Upper lobe of left lung (tissue), 6 donors: ENCODE measurements around the gene XPC. TPM values are rescaled to one million over a fixed set of nuclear protein-coding genes. Genes with fewer than 3 reads are reported as not detected.

ENCODE experiments used
- ATAC-seq, 2 donors: fragments of 200-7000 bp; cut with Tn5 transposase; one replicate each; pipeline ENCODE4 v1.9.1; 2022; ENCODE audit warnings: mild to moderate bottlenecking in 2 of 2, moderate library complexity in 2 of 2; ENCODE audit not compliant: low FRiP score in 2 of 2
- DNase-seq, 2 donors: peaks; one replicate each; pipeline ENCODE4 v3.0.0-alpha.2; 2019 to 2020
- H3K27ac ChIP-seq, 4 donors: fragments of 200-600 bp; sonication (generic); one replicate each; pipeline ENCODE4 v1.5.1; 2016 to 2019
- H3K27me3 ChIP-seq, 4 donors: fragments of 200-600 bp; sonication (generic); one replicate each; pipeline ENCODE4 v1.5.1; 2017 to 2019
- H3K36me3 ChIP-seq, 4 donors: fragments of 200-600 bp; sonication (generic); one replicate each; pipeline ENCODE4 v1.5.1; 2016 to 2019
- H3K4me1 ChIP-seq, 4 donors: fragments of 200-600 bp; sonication (generic); one replicate each; pipeline ENCODE4 v1.5.1; 2018 to 2019
- H3K4me3 ChIP-seq, 4 donors: fragments of 200-600 bp; sonication (generic); one replicate each; pipeline ENCODE4 v1.5.1; 2017 to 2019; ENCODE audit warnings: mild to moderate bottlenecking in 2 of 4, moderate library complexity in 1 of 4
- H3K9me3 ChIP-seq, 4 donors: fragments of 200-600 bp; sonication (generic); one replicate each; pipeline ENCODE4 v1.5.1; 2018 to 2019
- CTCF ChIP-seq, 6 experiments: fragments of 450-650 bp in 4 of 6; fragments of 200-600 bp in 2 of 6; sonication (generic) in 2 of 6; IDR thresholded peaks; one replicate each; pipeline ENCODE4 v1.5.1; 2016 to 2019; ENCODE audit warnings: antibody characterized with exemption in 6 of 6
- EP300 ChIP-seq, 4 donors: sonication (generic); formaldehyde crosslinking; IDR thresholded peaks; one replicate each; pipeline ENCODE4 v1.5.1; 2017; ENCODE audit warnings: antibody characterized with exemption in 4 of 4, control low read depth in 2 of 4
- POLR2A ChIP-seq, 4 donors: fragments of 450-650 bp; IDR thresholded peaks; one replicate each; pipeline ENCODE4 v1.5.1; 2016 to 2017; ENCODE audit warnings: antibody characterized with exemption in 4 of 4, mild to moderate bottlenecking in 2 of 4
- POLR2AphosphoS5 ChIP-seq, 2 donors: sonication (generic); formaldehyde crosslinking; IDR thresholded peaks; one replicate each; pipeline ENCODE4 v1.5.1; 2017; ENCODE audit warnings: antibody characterized with exemption in 2 of 2
- WGBS, 2 donors: methylation state at CpG; one replicate each; pipeline ENCODE4 v1.1.5; 2017 to 2018; 5-methylcytosine and 5-hydroxymethylcytosine counted together
- total RNA-seq, 6 donors: library from RNA; depleted of rRNA in 4 of 6; stranded (reverse); fragments of >200 nt in 4 of 6; gene quantifications; one replicate each; pipeline versions ENCODE4 v1.1.0 to v1.2.1, GENCODE V29; 2016 to 2021
- donor health status: DM: no; HTN: no; CAD: no; lungs with moderate emphysema.
- donor health status: DM: no; HTN: yes; CAD: no; lungs with severe emphysema.

XPC gene
- total RNA-seq, 6 donors from 2014 or later, result 33.8 to 87.0 (median 46.6) TPM

- Histone ChIP-seq H3K36me3 (peaks cover 29 to 90% (median 68%) of the 10 kb centered on the region in 4 donors), H3K27me3 (no peaks in the 10 kb centered on the region), H3K9me3 (no peaks in the 10 kb centered on the region), H3K27ac (no peak overlapping the region), H3K4me3 (no peak overlapping the region), H3K4me1 (no peaks in the 10 kb centered on the region)
- WGBS, 2 donors, result 79 to 85% methylated on average over 7 of the region's 7 CpGs
- TF ChIP-seq POLR2AphosphoS5 (IDR thresholded peaks at IDR 0.05) (no peak), POLR2A (IDR thresholded peaks at IDR 0.05) (no peak), EP300 (IDR thresholded peaks at IDR 0.05) (no peak), CTCF (IDR thresholded peaks at IDR 0.05) (no peak)
- ATAC-seq (no peak), DNase-seq (no peak)
These were observed 23.4 kb downstream of the XPC start for GRCh38 chr3:14154895-14155440.

- Histone ChIP-seq H3K4me3 (no peak overlapping the region), H3K4me1 (no peaks in the 10 kb centered on the region), H3K36me3 (peaks cover 22 to 88% (median 62%) of the 10 kb centered on the region in 4 donors), H3K27me3 (no peaks in the 10 kb centered on the region), H3K9me3 (no peaks in the 10 kb centered on the region), H3K27ac (no peak overlapping the region)
- no peak for DNase-seq
- WGBS, 2 donors, result 84 to 86% methylated on average over 5 of the region's 5 CpGs
- TF ChIP-seq POLR2AphosphoS5 (IDR thresholded peaks at IDR 0.05) (no peak), CTCF (IDR thresholded peaks at IDR 0.05) (no peak), EP300 (IDR thresholded peaks at IDR 0.05) (no peak), POLR2A (IDR thresholded peaks at IDR 0.05) (no peak)
- ATAC-seq, result no peak
These were observed 24.1 kb downstream of the XPC start for GRCh38 chr3:14154276-14154675.

- Histone ChIP-seq H3K36me3 (peaks cover 16 to 84% (median 56%) of the 10 kb centered on the region in 4 donors), H3K27ac (no peak overlapping the region), H3K9me3 (no peaks in the 10 kb centered on the region), H3K4me1 (no peaks in the 10 kb centered on the region), H3K27me3 (no peaks in the 10 kb centered on the region), H3K4me3 (no peak overlapping the region)
- 93 to 95% methylated on average over 6 of the region's 6 CpGs for WGBS, 2 donors
- no peak for DNase-seq
- TF ChIP-seq CTCF (IDR thresholded peaks at IDR 0.05), result no peak
- no peak for TF ChIP-seq POLR2AphosphoS5 (IDR thresholded peaks at IDR 0.05)
- no peak for TF ChIP-seq POLR2A (IDR thresholded peaks at IDR 0.05)
- TF ChIP-seq EP300 (IDR thresholded peaks at IDR 0.05), result no peak
- ATAC-seq, result no peak
These were observed 24.7 kb downstream of the XPC start for GRCh38 chr3:14153663-14154062.

DNA sequence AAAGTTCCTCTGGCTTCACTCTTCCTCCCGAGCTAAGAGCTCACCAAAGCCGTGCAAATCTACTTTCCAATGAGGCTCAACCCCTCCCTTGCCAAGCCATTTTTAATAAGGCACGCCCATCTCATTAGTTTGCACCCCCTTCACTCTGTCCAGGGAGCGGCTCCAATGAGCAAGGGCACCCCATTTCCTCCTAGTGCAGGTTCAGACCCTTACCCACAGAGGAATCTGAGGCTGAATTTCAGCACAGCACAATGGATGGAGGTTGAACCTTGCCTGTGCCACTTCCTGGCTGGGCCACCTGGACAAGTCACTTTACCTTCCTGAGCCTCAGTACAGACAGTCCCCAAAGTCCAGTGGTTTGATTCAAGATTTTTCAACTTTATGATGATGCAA, 25.4 kb downstream of the XPC start:
- ATAC-seq (no peak), DNase-seq (no peak)
- Histone ChIP-seq H3K9me3 (no peaks in the 10 kb centered on the region), H3K4me1 (no peaks in the 10 kb centered on the region), H3K4me3 (no peak overlapping the region), H3K27ac (no peak overlapping the region), H3K27me3 (no peaks in the 10 kb centered on the region), H3K36me3 (peaks cover 10 to 84% (median 54%) of the 10 kb centered on the region in 4 donors)
- 91 to 93% methylated on average over 4 of the region's 4 CpGs for WGBS, 2 donors
- TF ChIP-seq CTCF (IDR thresholded peaks at IDR 0.05) (no peak), POLR2A (IDR thresholded peaks at IDR 0.05) (no peak), POLR2AphosphoS5 (IDR thresholded peaks at IDR 0.05) (no peak), EP300 (IDR thresholded peaks at IDR 0.05) (no peak)
